WI38 (cell line): Measurements from ENCODE around the gene SSRP1.

Source experiments
- H3K4me3 ChIP-seq: 2 replicates; pipeline ENCODE4 v1.5.1; 2011; ENCODE audit warnings: low read depth, mild to moderate bottlenecking, control low read depth, low read length
- TF ChIP-seq, protein P1 (sequence below): IDR thresholded peaks from 2 replicates; pipeline ENCODE4 v1.5.1; 2012; ENCODE audit warnings: low read depth, mild to moderate bottlenecking, control low read depth, low read length

Gene SSRP1

DNA sequence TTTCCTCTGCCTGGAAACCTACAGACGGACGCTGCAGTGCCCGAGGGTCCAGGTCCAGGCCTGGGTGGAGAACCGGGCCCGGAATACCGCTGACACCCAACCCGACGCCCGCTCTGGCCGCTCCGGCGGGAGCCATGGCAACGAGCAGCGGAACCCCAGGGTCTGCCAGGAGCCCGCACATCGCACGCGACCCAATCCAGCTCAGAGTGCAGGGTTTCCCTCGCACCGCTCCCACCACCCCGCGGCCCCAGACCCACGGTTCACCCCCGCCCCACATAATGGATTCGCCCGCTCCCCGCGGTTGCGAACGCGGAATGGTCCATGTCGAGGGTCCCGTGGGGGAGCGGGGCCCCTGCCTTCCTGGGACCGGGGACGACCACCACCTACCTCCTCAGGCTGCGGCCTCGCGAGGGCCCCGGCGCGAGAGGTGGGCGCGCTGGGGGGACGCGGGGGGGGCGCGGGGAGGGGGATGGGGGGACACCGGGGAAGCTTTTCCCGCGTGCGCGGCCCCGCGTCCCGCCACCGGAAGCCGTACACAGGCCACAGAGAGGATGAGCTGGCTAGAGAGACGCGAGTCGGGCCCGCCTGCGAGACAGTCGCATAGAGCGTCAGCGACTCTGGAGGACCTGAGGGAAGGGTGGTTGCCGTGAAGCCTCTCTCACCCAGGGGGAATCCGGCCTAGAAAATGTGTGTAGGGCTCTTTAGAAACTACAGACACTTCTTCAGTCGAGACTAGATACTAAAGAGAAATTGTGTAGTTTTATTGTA is at the start of gene SSRP1:
TSS of gene SSRP1 (minus strand) at position 550 of the 768 bp plus-strand sequence. CDS start 771 bp downstream, outside the sequence.
- TF ChIP-seq, protein P1, sequence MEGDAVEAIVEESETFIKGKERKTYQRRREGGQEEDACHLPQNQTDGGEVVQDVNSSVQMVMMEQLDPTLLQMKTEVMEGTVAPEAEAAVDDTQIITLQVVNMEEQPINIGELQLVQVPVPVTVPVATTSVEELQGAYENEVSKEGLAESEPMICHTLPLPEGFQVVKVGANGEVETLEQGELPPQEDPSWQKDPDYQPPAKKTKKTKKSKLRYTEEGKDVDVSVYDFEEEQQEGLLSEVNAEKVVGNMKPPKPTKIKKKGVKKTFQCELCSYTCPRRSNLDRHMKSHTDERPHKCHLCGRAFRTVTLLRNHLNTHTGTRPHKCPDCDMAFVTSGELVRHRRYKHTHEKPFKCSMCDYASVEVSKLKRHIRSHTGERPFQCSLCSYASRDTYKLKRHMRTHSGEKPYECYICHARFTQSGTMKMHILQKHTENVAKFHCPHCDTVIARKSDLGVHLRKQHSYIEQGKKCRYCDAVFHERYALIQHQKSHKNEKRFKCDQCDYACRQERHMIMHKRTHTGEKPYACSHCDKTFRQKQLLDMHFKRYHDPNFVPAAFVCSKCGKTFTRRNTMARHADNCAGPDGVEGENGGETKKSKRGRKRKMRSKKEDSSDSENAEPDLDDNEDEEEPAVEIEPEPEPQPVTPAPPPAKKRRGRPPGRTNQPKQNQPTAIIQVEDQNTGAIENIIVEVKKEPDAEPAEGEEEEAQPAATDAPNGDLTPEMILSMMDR, result no peak

GRCh38 chr11:57380975-57381374 is 45.3 kb upstream of the SSRP1 start, which contains the start of gene PRG3:
Gene PRG3, minus strand, starts transcription at chr11:57381150. Its CDS starts 442 bp downstream, at chr11:57380708.
- TF ChIP-seq, protein P1, result no peak
- H3K4me3 ChIP-seq, result no peak within 1 kb of the TSS

More for the DNA sequence above, at the start of gene SSRP1:
- peak within 1 kb of the TSS; percentile 83 for H3K4me3 ChIP-seq

DNA sequence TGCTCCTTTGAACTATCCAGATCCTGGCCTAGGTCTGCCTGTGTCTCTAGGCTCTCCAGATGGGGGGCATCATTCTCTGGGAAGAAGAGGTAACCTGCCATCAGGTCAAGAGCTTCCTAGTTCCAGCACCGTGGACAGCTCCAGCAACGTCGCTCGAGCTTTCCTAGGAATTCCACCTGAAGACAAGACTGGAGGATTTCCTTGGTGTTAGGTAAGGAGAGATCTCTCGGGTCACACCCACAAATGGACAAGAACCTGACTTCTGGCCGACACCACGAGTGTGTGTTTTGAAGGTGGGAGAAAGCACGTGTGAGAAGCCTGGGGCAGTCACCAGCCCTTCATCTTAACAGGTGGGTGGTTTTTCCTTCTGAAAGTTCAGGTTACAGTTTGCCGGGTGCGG is 44.0 kb upstream of the SSRP1 start:
- H3K4me3 ChIP-seq, result no peak overlapping the region

GRCh38 chr11:57378186-57378585 is 42.5 kb upstream of the SSRP1 start:
- TF ChIP-seq, protein P1, result no peak
- H3K4me3 ChIP-seq, result no peak overlapping the region

More for the DNA sequence above, 44.0 kb upstream of the SSRP1 start:
- TF ChIP-seq, protein P1, result no peak

DNA sequence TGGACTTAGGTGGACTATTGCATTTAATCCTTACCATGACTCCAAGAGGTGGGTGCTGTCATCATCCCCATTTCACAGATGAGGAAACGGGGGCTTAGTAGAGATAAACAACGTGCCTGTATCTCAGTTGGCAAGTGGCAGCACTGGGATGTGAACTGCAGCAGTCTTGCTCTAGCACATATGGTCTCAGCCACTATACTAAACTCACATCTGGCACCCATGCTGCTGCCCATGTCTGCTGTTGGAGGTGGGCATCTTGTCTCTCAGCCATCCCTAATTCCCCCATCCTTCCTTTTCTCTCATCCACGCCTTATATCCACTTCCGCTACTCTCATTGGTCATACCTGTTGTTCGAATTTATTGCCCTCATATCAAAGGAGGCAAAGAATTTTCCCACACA is 41.4 kb upstream of the SSRP1 start:
- TF ChIP-seq, protein P1, result no peak
- no peak overlapping the region for H3K4me3 ChIP-seq

DNA sequence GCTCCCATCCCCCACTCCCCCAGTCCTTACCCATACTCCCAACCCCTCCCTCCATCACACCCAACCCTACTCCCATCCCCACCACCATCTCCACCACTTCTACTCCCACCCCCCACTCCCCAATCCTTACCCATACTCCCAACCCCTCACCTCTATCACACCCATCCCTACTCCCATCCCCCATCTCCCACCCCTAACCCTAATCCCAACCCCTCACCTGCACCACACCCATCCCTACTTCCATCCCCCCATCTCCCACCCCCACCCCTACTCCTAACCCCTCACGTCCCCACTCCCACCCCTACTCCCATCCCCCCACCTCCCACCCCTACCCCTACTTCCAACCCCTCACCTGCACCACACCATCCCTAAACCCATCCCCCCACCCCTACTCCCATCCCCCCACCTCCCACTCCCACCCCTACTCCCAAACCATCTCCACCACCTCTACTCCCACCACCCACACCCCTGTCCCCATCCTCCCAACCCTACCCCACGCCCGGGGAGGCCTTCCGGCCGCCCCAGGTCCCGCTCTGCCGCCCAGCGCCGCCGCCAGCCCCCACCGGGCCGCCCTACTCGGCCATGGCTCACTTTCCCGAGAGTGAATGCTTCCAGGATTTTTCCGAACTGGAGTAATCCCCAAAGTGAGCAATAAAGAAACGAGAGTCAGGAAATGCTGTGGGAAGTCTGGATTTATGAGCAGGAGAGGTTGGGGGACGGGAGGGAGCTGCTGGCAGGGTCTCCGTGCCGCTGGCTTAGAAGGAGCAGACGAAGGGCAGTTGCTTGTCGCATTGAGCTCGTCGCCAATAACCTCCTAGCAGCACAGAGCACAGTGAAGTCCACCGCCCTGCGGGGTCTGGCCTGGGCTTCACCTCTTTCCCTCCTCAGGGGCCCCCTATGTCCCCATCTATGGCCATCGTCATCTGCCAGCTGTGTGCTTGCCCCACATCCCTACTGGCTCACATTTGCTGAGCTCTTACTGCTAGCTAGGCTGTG is 40.7 kb upstream of the SSRP1 start:
- no peak overlapping the region for H3K4me3 ChIP-seq
- TF ChIP-seq, protein P1, result no peak
